HG02884 (cell line): Measurements from ENCODE around the gene ERH.

Experiments used
- ATAC-seq: cut with Tn5 transposase; IDR thresholded peaks from one replicate; pipeline ENCODE4 v1.9.1; 2021; ENCODE audit warnings: mild to moderate bottlenecking, moderate library complexity; ENCODE audit not compliant: unreplicated experiment

The ERH gene

DNA sequence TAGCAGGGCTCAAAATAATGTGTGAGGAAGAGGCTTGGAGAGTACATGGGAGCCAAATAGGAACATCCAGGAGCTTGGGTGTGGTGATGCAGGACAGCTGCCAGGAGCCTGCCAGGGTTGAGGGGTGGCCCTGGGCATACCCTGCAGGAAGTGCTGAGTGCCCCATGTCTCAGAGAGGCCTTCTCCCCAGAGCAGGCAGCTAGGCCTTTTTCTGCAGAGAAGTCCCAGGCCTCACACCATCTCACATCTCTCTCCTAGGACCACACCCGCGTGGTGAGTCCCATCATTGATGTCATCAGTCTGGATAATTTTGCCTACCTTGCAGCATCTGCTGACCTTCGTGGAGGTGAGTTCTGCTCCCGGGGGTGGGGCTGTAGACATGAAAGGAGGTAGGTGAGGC, 66.9 kb downstream of the ERH start:
- no peak for ATAC-seq
